ENCODE data around the gene COPG1.

DNA sequence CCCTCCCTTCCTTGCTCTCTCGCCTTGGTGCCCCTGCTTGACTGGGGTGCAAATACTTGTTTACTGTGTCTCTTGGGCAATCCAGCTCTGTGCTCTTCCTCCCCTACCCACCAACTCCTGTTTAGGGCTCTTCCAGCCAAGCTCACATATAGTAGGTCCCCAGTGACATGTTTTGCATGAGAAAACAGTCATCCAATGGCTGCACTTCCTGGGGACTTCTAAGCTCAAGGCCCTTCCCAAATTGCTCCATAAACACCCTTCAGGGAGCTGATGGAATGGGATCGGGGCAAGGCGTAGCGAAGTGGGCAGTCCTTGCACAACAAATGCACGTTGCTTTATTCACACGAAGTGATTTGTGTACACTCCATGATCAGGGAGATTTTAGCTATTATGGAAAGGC is 9.4 kb upstream of the COPG1 start:
- TF ChIP-seq CTCF (IDR thresholded peaks at IDR 0.05): no peak
- no peak for TF ChIP-seq POLR2A (IDR thresholded peaks at IDR 0.05; ENCODE audit: low read depth)
- TF ChIP-seq POLR2AphosphoS5 (IDR thresholded peaks at IDR 0.05): no peak
